H1 (cell line): ENCODE data around the gene PSMB4. TPM values are rescaled to one million over a fixed set of nuclear protein-coding genes. Genes with fewer than 3 reads are reported as not detected.

Experiments
- ASH2L ChIP-seq: fragments of 200-600, 300-600 bp; sonication (generic); IDR thresholded peaks from one replicate; pipeline ENCODE4 v1.7.1; 2017; ENCODE audit warnings: low read length
- CBX8 ChIP-seq: fragments of 300-800, 300-1000 bp; sonication (generic); IDR thresholded peaks from 2 replicates; pipeline ENCODE4 v1.7.1; 2016; ENCODE audit warnings: low read depth, low read length, borderline replicate concordance
- CHD7 ChIP-seq: fragments of 300-600 bp; sonication (generic); IDR thresholded peaks from 2 replicates; pipeline ENCODE4 v1.7.1; 2012; ENCODE audit warnings: low read length, moderate library complexity, mild to moderate bottlenecking, inconsistent platforms; ENCODE audit not compliant: insufficient replicate concordance
- E2F6 ChIP-seq: IDR thresholded peaks from 2 replicates; pipeline ENCODE4 v1.6.1; 2012; ENCODE audit warnings: inconsistent platforms
- EZH2 ChIP-seq: fragments of 200-600 bp; sonication (generic); IDR thresholded peaks from 2 replicates; pipeline ENCODE4 v1.7.1; 2012; ENCODE audit warnings: low read depth, mild to moderate bottlenecking, moderate library complexity, low read length, inconsistent platforms; ENCODE audit not compliant: severe bottlenecking
- GTF2F1 ChIP-seq: IDR thresholded peaks from 2 replicates; pipeline ENCODE4 v1.6.1; 2012; ENCODE audit warnings: low read depth, low read length, improper control_type of control experiment, borderline replicate concordance
- MAX ChIP-seq: IDR thresholded peaks from 2 replicates; pipeline ENCODE4 v1.6.1; 2012; ENCODE audit warnings: inconsistent platforms
- POLR2AphosphoS5 ChIP-seq: IDR thresholded peaks from 2 replicates; pipeline ENCODE4 v1.6.1; 2011; ENCODE audit warnings: low read depth, low read length
- polyA plus RNA-seq, 7 experiments: library from polyadenylated mRNA; depleted of rRNA in 3 of 7; stranded (reverse) in 5 of 7; unstranded in 2 of 7; fragments of >200 nt in 5 of 7; fragments of 200-250 nt in 2 of 7; gene quantifications; 1 replicate in 5 of 7; 2 replicates in 1 of 7; 4 replicates in 1 of 7; pipeline versions ENCODE4 v1.2.1 to v1.2.3, GENCODE V29; 2011 to 2013; ENCODE audit warnings: missing spikeins in 2 of 7, mixed read lengths in 2 of 7
- total RNA-seq: library from RNA; stranded (reverse); fragmentation: NEBNext Ultra II Directional; extraction: Animal tissue kit (Norgen Biotek cat#: 25700); gene quantifications from 2 replicates; pipeline ENCODE4 v1.2.1, GENCODE V29; 2021

PSMB4 gene
- total and polyA plus RNA-seq, 2 of the 8 experiments (the other 6 are each of a cell fraction or from before 2014, with no cell fraction given): 430 to 1,098 TPM

- TF ChIP-seq CHD7 (no peak), POLR2AphosphoS5 (no peak), ASH2L (no peak), CBX8 (no peak), MAX (no peak), EZH2 (no peak), E2F6 (no peak), GTF2F1 (no peak)
Observed at GRCh38 chr1:151403612-151404011, 4.2 kb downstream of the PSMB4 start (continued).
